Osteocyte (in vitro differentiated cells): ENCODE data around the gene CRB2. TPM values are rescaled to one million over a fixed set of nuclear protein-coding genes. Genes with fewer than 3 reads are reported as not detected.

ENCODE experiments used
- DNase-seq: peaks from one replicate; pipeline ENCODE4 v3.0.0; 2021; ENCODE audit warnings: mixed read lengths; ENCODE audit not compliant: unreplicated experiment; ENCODE audit errors: extremely low spot score
- H3K27ac Mint-ChIP-seq: one replicate; pipeline ENCODE4 v1.8.0; 2021; ENCODE audit warnings: mild to moderate bottlenecking, mixed read lengths; ENCODE audit not compliant: unreplicated experiment
- H3K27me3 Mint-ChIP-seq: one replicate; pipeline ENCODE4 v1.8.0; 2021; ENCODE audit warnings: mixed read lengths; ENCODE audit not compliant: unreplicated experiment
- H3K36me3 Mint-ChIP-seq: one replicate; pipeline ENCODE4 v1.8.0; 2021; ENCODE audit warnings: mixed read lengths; ENCODE audit not compliant: unreplicated experiment
- H3K4me1 Mint-ChIP-seq: one replicate; pipeline ENCODE4 v1.8.0; 2021; ENCODE audit warnings: mixed read lengths; ENCODE audit not compliant: unreplicated experiment
- H3K4me3 Mint-ChIP-seq: one replicate; pipeline ENCODE4 v1.8.0; 2021; ENCODE audit warnings: mild to moderate bottlenecking, moderate library complexity, mixed read lengths; ENCODE audit not compliant: unreplicated experiment
- H3K9me3 Mint-ChIP-seq: one replicate; pipeline ENCODE4 v1.8.0; 2021; ENCODE audit warnings: mixed read lengths; ENCODE audit not compliant: unreplicated experiment
- total RNA-seq: library from RNA; stranded (reverse); gene quantifications from 2 replicates; pipeline ENCODE4 v1.2.1, GENCODE V29; 2021
- TF ChIP-seq, protein P1 (sequence below): fragments of 200-600 bp; sonication (generic); IDR thresholded peaks from 2 replicates; pipeline ENCODE4 v1.5.0; 2021; ENCODE audit warnings: antibody characterized with exemption, mild to moderate bottlenecking, moderate library complexity

CRB2 gene
- total RNA-seq, 1 donor from 2014 or later, result not detected

- H3K4me3 Mint-ChIP-seq, result no peak overlapping the region
These were observed 20.4 kb downstream of the CRB2 start for GRCh38 chr9:123376218-123377071.

DNA sequence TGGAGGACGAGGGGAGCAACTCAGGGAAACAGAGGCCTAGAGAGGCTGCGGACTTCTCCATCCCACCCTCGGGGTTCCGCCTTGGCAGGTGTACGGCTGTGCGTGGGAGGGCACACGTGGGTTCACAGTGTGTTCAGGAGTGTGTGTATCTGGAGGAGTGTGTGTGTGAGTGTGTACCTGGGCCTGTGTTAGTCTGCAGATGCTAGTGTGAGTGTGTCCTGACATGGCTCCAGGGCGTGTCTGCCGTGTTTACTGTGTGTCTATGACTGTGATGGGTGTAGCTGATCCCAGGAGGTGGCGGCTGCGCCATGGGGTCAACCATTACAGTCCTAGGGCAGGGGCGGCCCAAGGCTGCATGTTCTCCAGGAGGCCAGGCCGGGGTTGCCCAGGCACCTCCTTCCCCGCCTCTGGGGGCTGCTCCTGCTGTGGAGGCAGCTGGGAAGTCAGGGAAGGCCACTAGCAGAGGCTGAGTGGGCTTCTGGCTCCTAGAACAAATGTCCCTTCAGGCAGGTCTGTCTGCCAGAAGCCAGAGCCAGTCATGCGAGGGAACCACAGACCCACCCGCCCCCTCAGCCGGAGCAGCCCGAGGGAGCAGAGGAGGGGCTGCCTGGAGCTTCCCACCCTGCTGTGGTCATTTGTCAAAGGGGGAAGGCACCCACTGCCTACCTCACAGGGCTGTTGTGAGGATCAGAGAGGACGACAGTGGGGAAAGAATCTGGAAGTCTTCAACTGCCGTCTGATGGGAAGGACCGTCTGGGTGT is 21.4 kb downstream of the CRB2 start:
- no peak for DNase-seq
- H3K4me1 Mint-ChIP-seq, result peaks cover 34% of the 10 kb centered on the region
- no peaks in the 10 kb centered on the region for H3K9me3 Mint-ChIP-seq
- H3K27me3 Mint-ChIP-seq, result peaks cover 4% of the 10 kb centered on the region
- TF ChIP-seq, protein P1, sequence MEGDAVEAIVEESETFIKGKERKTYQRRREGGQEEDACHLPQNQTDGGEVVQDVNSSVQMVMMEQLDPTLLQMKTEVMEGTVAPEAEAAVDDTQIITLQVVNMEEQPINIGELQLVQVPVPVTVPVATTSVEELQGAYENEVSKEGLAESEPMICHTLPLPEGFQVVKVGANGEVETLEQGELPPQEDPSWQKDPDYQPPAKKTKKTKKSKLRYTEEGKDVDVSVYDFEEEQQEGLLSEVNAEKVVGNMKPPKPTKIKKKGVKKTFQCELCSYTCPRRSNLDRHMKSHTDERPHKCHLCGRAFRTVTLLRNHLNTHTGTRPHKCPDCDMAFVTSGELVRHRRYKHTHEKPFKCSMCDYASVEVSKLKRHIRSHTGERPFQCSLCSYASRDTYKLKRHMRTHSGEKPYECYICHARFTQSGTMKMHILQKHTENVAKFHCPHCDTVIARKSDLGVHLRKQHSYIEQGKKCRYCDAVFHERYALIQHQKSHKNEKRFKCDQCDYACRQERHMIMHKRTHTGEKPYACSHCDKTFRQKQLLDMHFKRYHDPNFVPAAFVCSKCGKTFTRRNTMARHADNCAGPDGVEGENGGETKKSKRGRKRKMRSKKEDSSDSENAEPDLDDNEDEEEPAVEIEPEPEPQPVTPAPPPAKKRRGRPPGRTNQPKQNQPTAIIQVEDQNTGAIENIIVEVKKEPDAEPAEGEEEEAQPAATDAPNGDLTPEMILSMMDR, result no peak
- no peaks in the 10 kb centered on the region for H3K36me3 Mint-ChIP-seq
- H3K4me3 Mint-ChIP-seq, result no peak overlapping the region
- H3K27ac Mint-ChIP-seq, result no peak overlapping the region

More at GRCh38 chr9:123376218-123377071, 20.4 kb downstream of the CRB2 start:
- H3K27ac Mint-ChIP-seq, result no peak overlapping the region
- H3K36me3 Mint-ChIP-seq, result no peaks in the 10 kb centered on the region
- peaks cover 10% of the 10 kb centered on the region for H3K27me3 Mint-ChIP-seq
- H3K9me3 Mint-ChIP-seq, result no peaks in the 10 kb centered on the region
- peaks cover 34% of the 10 kb centered on the region for H3K4me1 Mint-ChIP-seq
- TF ChIP-seq, protein P1, result no peak
- no peak for DNase-seq

DNA sequence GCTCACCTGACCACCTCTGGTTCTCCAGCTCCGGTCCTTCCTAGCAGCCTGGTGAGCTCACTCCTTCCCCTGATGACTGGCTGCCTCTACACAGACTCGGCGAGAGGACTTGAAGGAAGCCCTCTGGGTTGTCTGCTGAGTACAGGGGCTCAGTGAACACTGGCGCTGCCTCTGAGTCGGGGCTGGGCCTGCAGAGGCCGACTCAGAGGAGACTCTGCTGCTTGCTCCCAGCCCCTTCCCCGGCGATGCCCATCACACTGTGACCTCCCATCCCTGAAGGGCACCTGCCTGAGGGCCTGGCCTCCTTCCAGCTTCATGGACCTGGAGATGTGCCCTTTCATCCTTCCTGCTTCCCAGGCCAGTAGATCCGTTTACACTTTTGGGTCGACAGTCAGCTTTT is 22.0 kb downstream of the CRB2 start:
- Mint-ChIP-seq H3K9me3 (no peaks in the 10 kb centered on the region), H3K4me3 (no peak overlapping the region), H3K27ac (no peak overlapping the region), H3K27me3 (no peaks in the 10 kb centered on the region), H3K36me3 (no peaks in the 10 kb centered on the region), H3K4me1 (peaks cover 32% of the 10 kb centered on the region)
- DNase-seq, result no peak
- TF ChIP-seq, protein P1, result no peak

DNA sequence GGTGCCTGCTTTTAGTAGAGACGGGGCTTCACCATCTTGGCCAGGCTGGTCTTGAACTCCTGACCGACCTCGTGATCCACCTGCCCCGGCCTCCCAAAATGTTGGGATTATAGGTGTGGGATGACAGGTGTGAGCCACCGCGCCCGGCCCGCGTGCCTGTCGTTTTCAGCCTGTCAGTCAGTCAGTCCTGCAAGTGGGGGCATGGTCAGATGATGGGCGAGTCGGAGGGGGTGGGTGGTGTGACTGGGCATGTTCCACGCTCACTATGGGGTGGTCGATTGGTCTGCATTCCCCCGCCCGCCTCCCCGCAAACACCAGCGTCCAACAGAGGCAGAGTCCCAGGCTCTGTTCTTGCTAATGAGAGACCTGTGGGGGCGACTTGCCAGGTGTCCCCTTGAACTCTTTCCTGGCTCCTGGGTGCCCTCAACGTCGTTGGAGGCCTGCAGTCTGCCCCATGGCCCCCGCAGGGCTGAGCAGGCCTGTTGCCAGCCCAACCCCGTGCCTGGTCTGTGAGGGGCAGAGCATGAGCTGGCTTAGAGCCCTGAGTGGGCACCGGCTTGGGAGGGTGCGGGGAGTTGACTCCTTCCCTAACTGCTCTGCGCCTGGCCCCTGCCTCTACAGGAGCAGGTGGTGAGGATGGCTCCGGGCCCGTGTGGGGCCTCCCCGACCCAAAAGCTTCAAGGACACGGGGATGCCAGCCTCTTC is 23.1 kb downstream of the CRB2 start:
- Mint-ChIP-seq H3K36me3 (peaks cover 3% of the 10 kb centered on the region), H3K4me1 (peaks cover 29% of the 10 kb centered on the region), H3K4me3 (no peak overlapping the region), H3K27me3 (no peaks in the 10 kb centered on the region), H3K27ac (no peak overlapping the region), H3K9me3 (no peaks in the 10 kb centered on the region)
- TF ChIP-seq, protein P1, result no peak
- no peak for DNase-seq
